ENCODE measurements around the gene GZMB. TPM values are rescaled to one million over a fixed set of nuclear protein-coding genes. Genes with fewer than 3 reads are reported as not detected.

GZMB gene
- polyA plus RNA-seq, 1 donor from 2014 or later = not detected

GRCh38 chr14:24673059-24673458 lies 39.1 kb upstream of the GZMB start:
- Histone ChIP-seq H3F3A (ENCODE audit: insufficient read depth, low read length, poor library complexity, severe bottlenecking) (no peaks in the 10 kb centered on the region), H3K4me3 (ENCODE audit: low read length) (no peak overlapping the region), H3K9me3 (ENCODE audit: low read length) (no peaks in the 10 kb centered on the region), H4K20me1 (ENCODE audit: insufficient read depth) (no peaks in the 10 kb centered on the region), H3K27ac (ENCODE audit: low read length) (no peak overlapping the region), H3K36me3 (ENCODE audit: insufficient read depth, low read length) (no peaks in the 10 kb centered on the region), H3K79me2 (replicated peaks; ENCODE audit: insufficient read depth, low read length) (no peaks in the 10 kb centered on the region), H3K9me2 (ENCODE audit: insufficient read depth, low read length) (no peaks in the 10 kb centered on the region), H2AFZ (ENCODE audit: low read depth, low read length) (no peak overlapping the region), H3K27me3 (ENCODE audit: insufficient read depth, low read depth, low read length) (no peaks in the 10 kb centered on the region), H3K9ac (ENCODE audit: low read length) (no peak overlapping the region), H3K4me2 (ENCODE audit: low read length) (no peak overlapping the region)
- TF ChIP-seq MXI1 (conservative IDR thresholded peaks at IDR 0.05; ENCODE audit: poor library complexity, severe bottlenecking) = no peak
- TF ChIP-seq EP300 (conservative IDR thresholded peaks at IDR 0.05; ENCODE audit: poor library complexity, severe bottlenecking) = no peak
- no peak for TF ChIP-seq EZH2 (IDR thresholded peaks at IDR 0.05; ENCODE audit: borderline replicate concordance, insufficient read depth, low read length, poor library complexity, severe bottlenecking)
- no peak for TF ChIP-seq SMC3 (conservative IDR thresholded peaks at IDR 0.05; ENCODE audit: poor library complexity)
- TF ChIP-seq TAF1 (IDR thresholded peaks at IDR 0.05; ENCODE audit: low read depth) = no peak
- no peak for TF ChIP-seq RAD21 (conservative IDR thresholded peaks at IDR 0.05)
- no peak for TF ChIP-seq POLR2AphosphoS5 (IDR thresholded peaks at IDR 0.05)
- TF ChIP-seq CTCF (IDR thresholded peaks at IDR 0.05; ENCODE audit: poor library complexity, severe bottlenecking) = no peak
- no peak for TF ChIP-seq REST (IDR thresholded peaks at IDR 0.05; ENCODE audit: borderline replicate concordance)

GRCh38 chr14:24670594-24670993 lies 36.6 kb upstream of the GZMB start:
- Histone ChIP-seq H3K4me2 (ENCODE audit: low read length) (no peak overlapping the region), H3K27ac (ENCODE audit: low read length) (no peak overlapping the region), H3K79me2 (replicated peaks; ENCODE audit: insufficient read depth, low read length) (no peaks in the 10 kb centered on the region), H2AFZ (ENCODE audit: low read depth, low read length) (no peak overlapping the region), H3K9me2 (ENCODE audit: insufficient read depth, low read length) (no peaks in the 10 kb centered on the region), H3K4me3 (ENCODE audit: low read length) (no peak overlapping the region), H3K9ac (ENCODE audit: low read length) (no peak overlapping the region), H3K27me3 (ENCODE audit: insufficient read depth, low read depth, low read length) (no peaks in the 10 kb centered on the region), H3F3A (ENCODE audit: insufficient read depth, low read length, poor library complexity, severe bottlenecking) (no peaks in the 10 kb centered on the region), H3K36me3 (ENCODE audit: insufficient read depth, low read length) (no peaks in the 10 kb centered on the region), H3K9me3 (ENCODE audit: low read length) (no peaks in the 10 kb centered on the region), H4K20me1 (ENCODE audit: insufficient read depth) (no peaks in the 10 kb centered on the region)
- no peak for TF ChIP-seq RAD21 (conservative IDR thresholded peaks at IDR 0.05)
- TF ChIP-seq REST (IDR thresholded peaks at IDR 0.05; ENCODE audit: borderline replicate concordance) = no peak
- no peak for TF ChIP-seq EZH2 (IDR thresholded peaks at IDR 0.05; ENCODE audit: borderline replicate concordance, insufficient read depth, low read length, poor library complexity, severe bottlenecking)
- TF ChIP-seq SMC3 (conservative IDR thresholded peaks at IDR 0.05; ENCODE audit: poor library complexity) = no peak
- no peak for TF ChIP-seq TAF1 (IDR thresholded peaks at IDR 0.05; ENCODE audit: low read depth)
- no peak for TF ChIP-seq CTCF (IDR thresholded peaks at IDR 0.05; ENCODE audit: poor library complexity, severe bottlenecking)
- no peak for TF ChIP-seq MXI1 (conservative IDR thresholded peaks at IDR 0.05; ENCODE audit: poor library complexity, severe bottlenecking)
- no peak for TF ChIP-seq EP300 (conservative IDR thresholded peaks at IDR 0.05; ENCODE audit: poor library complexity, severe bottlenecking)
- TF ChIP-seq POLR2AphosphoS5 (IDR thresholded peaks at IDR 0.05) = no peak

Measured in neural cell (in vitro differentiated cells).